HepG2 (cell line): Measurements from ENCODE around the gene FOXG1. TPM values are rescaled to one million over a fixed set of nuclear protein-coding genes. Genes with fewer than 3 reads are reported as not detected.
A peak's percentile ranks its signal among the peaks of the same experiment; 100 is the strongest.

Experiments used
- ATAC-seq: fragments of 200-7000 bp; cut with Tn5 transposase; 3 replicates; pipeline ENCODE4 v1.9.1; 2020; ENCODE audit warnings: mild to moderate bottlenecking, moderate library complexity
- BruUV-seq: library from RNA; stranded (reverse); fragments of 400-500 nt; replicated peaks from 2 replicates; lab custom pipeline; 2021; lab: Mats Ljungman, UMichigan
- CTCF ChIA-PET: fragments of 300-600 bp; formaldehyde crosslinking; extraction: SDS; loops from one replicate; lab custom pipeline; 2021; ENCODE audit warnings: low total read pairs, inconsistent platforms, low intra/inter-chr PET ratio; lab: Yijun Ruan, JAX
- POLR2A ChIA-PET: fragments of 350-600 bp; sonication (Branson Sonifier 250); formaldehyde crosslinking; loops from one replicate; lab custom pipeline; 2020; ENCODE audit warnings: antibody characterized with exemption, inconsistent platforms; lab: Yijun Ruan, JAX
- DNase-seq: peaks from one replicate; pipeline ENCODE4 v3.0.0-alpha.2; 2015; ENCODE audit warnings: low spot score
- FAIRE-seq: peaks from 3 replicates; lab custom pipeline; 2011; peaks lifted over from hg19 to GRCh38; lab: Jason Lieb, UNC
- H2AFZ ChIP-seq: one replicate; pipeline ENCODE4 v1.6.1; 2011; ENCODE audit warnings: low read length, inconsistent platforms
- H3K27ac ChIP-seq: fragments of 300-600 bp; 3 replicates; pipeline ENCODE4 v1.8.0; 2011; ENCODE audit warnings: mixed run types, mild to moderate bottlenecking, mixed read lengths, low read length, inconsistent platforms; ENCODE audit not compliant: insufficient read depth; ENCODE audit errors: extremely low read length
- H3K27me3 ChIP-seq, 2 experiments: fragments of 200-600 bp in 1 of 2; 2 replicates in 1 of 2; 3 replicates in 1 of 2; pipeline versions ENCODE4 v1.6.0 to v1.8.0; 2011; ENCODE audit warnings: low read length in 2 of 2, mild to moderate bottlenecking in 2 of 2, moderate library complexity in 2 of 2, inconsistent platforms in 1 of 2; ENCODE audit not compliant: insufficient read depth in 2 of 2, control insufficient read depth in 1 of 2
- H3K36me3 ChIP-seq, 2 experiments: fragments of 200-600 bp in 1 of 2; replicated peaks in 1 of 2; 2 replicates in 1 of 2; 3 replicates in 1 of 2; pipeline versions ENCODE4 v1.5.1 to v1.8.0; 2011; ENCODE audit warnings: low read length in 2 of 2, inconsistent platforms in 1 of 2; ENCODE audit not compliant: insufficient read depth in 2 of 2, control insufficient read depth in 1 of 2
- H3K4me1 ChIP-seq: 2 replicates; pipeline ENCODE4 v1.5.1; 2012; ENCODE audit warnings: low read length, inconsistent platforms; ENCODE audit not compliant: insufficient read depth
- H3K4me2 ChIP-seq: 2 replicates; pipeline ENCODE4 v1.6.0; 2011; ENCODE audit warnings: low read depth, low read length, inconsistent platforms
- H3K4me3 ChIP-seq, 3 experiments: fragments of 200-600 bp in 1 of 3; sonication (generic), shearing (Covaris generic) in 1 of 3; replicated peaks in 1 of 3; 2 replicates each; pipeline ENCODE4 v1.5.1; 2011 to 2016; ENCODE audit warnings: low read length in 3 of 3, inconsistent platforms in 2 of 3, low read depth in 2 of 3, mild to moderate bottlenecking in 2 of 3, control low read depth in 1 of 3, mixed read lengths in 1 of 3; ENCODE audit not compliant: insufficient read depth in 1 of 3
- H3K79me2 ChIP-seq: one replicate; pipeline ENCODE4 v1.6.1; 2011; ENCODE audit warnings: low read length, inconsistent platforms; ENCODE audit not compliant: insufficient read depth
- H3K9ac ChIP-seq: 2 replicates; pipeline ENCODE4 v1.6.0; 2011; ENCODE audit warnings: mild to moderate bottlenecking, low read depth, low read length, inconsistent platforms; ENCODE audit not compliant: insufficient read depth
- H3K9me3 ChIP-seq: 2 replicates; pipeline ENCODE4 v1.5.1; 2012; ENCODE audit warnings: mild to moderate bottlenecking, low read length
- H4K20me1 ChIP-seq: 2 replicates; pipeline ENCODE4 v1.6.0; 2011; ENCODE audit warnings: inconsistent platforms, mild to moderate bottlenecking, low read length, moderate library complexity; ENCODE audit not compliant: insufficient read depth
- EZH2 ChIP-seq: conservative IDR thresholded peaks from 2 replicates; pipeline ENCODE4 v1.6.1; 2012; ENCODE audit warnings: mild to moderate bottlenecking, low read depth, low read length, moderate library complexity
- RNF2 ChIP-seq: fragments of 450-650 bp; conservative IDR thresholded peaks from 2 replicates; pipeline ENCODE4 v1.6.1; 2016; ENCODE audit warnings: low read depth
- SPEN ChIP-seq: sonication (generic); formaldehyde crosslinking; IDR thresholded peaks from 2 replicates; pipeline ENCODE4 v1.5.1; 2020; ENCODE audit warnings: low read depth, mild to moderate bottlenecking, missing genetic modification reagents
- WGBS: methylation state at CpG from one replicate; pipeline ENCODE4 v1.1.6; 2017; ENCODE audit warnings: low lambda C conversion rate; 5-methylcytosine and 5-hydroxymethylcytosine counted together
- in situ Hi-C: cut with HindIII; loops from 2 replicates; pipeline ENCODE4 v1.10.0; 2017; ENCODE audit warnings: low pct_unique_long_range_greater_than_20kb; ENCODE audit not compliant: extremely low pct_ligation_motif_present
- intact Hi-C: fragments of 100-400 bp; cut with micrococcal nuclease; formaldehyde crosslinking; loops from one replicate; pipeline ENCODE4 v1.10.0; 2022; ENCODE audit not compliant: unreplicated experiment
- polyA plus RNA-seq, 8 experiments: library from polyadenylated mRNA; depleted of rRNA in 3 of 8; stranded (reverse) in 7 of 8; unstranded in 1 of 8; fragments of >200 nt; fragmentation: Illumina TruSeq in 4 of 8; extraction: Trizol in 4 of 8; gene quantifications; 2 replicates each; pipeline versions ENCODE4 v1.2.1 to v1.2.3, GENCODE V29; 2011 to 2016; ENCODE audit warnings: low read depth in 4 of 8, missing spikeins in 1 of 8, mixed read lengths in 1 of 8; ENCODE audit not compliant: insufficient read depth in 1 of 8
- total RNA-seq, 5 experiments: library from RNA; depleted of rRNA; stranded (reverse); fragments of >200 nt; fragmentation: Illumina TruSeq; extraction: Trizol; gene quantifications; 2 replicates each; pipeline ENCODE4 v1.2.3, GENCODE V29; 2016; ENCODE audit warnings: low read depth in 1 of 5

FOXG1 gene
- total and polyA plus RNA-seq, 2 of the 13 experiments (the other 11 are each of a cell fraction or from before 2014, with no cell fraction given): not detected

DNA sequence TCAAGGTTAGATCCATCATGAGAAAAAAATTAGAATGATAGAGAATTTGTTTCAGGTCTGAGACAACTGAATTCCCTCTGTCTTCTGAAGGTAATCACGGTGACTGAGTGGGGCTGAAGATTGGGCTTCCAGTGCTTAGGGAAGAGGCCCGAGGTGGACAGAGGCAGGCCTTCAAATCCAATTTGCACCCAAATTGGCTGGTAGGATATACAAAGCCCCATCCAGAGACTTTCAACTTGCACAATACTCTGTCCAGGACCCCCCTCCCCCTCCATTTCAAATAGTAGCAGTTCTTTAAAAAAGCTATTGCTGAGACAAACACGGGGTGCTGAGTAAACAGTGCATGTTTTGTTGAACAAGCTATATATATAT, 3.6 kb upstream of the FOXG1 start:
- Histone ChIP-seq H4K20me1 (no peaks in the 10 kb centered on the region), H3K27ac (no peak overlapping the region), H3K4me3 (no peak overlapping the region), H3K9ac (no peak overlapping the region), H3K4me2 (no peak overlapping the region), H3K27me3 (peaks cover 0 to 54% of the 10 kb centered on the region in 2 experiments; a peak in 3 of 5 replicates), H3K36me3 (no peaks in the 10 kb centered on the region), H3K4me1 (peaks cover 8% of the 10 kb centered on the region), H2AFZ (no peak overlapping the region), H3K9me3 (peaks cover 3% of the 10 kb centered on the region), H3K79me2 (no peaks in the 10 kb centered on the region)
- intact Hi-C loops: no loop called here
- WGBS: 4% methylated on average over 3 of the region's 3 CpGs
- ATAC-seq (no peak), DNase-seq (no peak), FAIRE-seq (no peak)
- ChIA-PET CTCF (no interaction called here), POLR2A (no interaction called here)
- BruUV-seq: no TSS peak
- in situ Hi-C loops: no loop called here
- no peak for TF ChIP-seq EZH2

DNA sequence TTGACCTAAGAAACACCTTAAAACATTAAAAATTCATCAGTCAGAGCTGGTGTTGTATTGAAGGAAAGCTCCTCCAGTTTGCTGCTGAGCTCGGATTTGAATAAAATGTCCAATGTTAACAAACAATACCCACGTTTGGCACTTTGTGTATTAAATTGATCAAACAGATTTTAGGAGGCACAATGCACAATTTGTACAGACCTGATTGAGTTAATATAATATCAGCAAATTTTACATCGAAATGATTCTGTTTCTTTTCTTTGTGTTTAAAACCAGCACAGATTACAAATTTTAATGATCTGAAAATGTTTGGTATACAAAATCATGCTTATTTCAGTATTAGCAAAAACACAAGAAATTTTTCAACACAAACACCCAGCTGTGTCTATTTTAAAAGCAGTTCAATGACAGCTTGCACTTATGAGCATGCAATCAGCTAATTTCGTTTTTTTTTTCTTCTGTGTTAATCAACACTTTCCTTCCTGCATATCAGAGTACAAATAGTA, 2.8 kb upstream of the FOXG1 start:
- ChIA-PET POLR2A (no interaction called here), CTCF (no interaction called here)
- H3K27ac ChIP-seq: no peak overlapping the region
- H3K79me2 ChIP-seq: no peaks in the 10 kb centered on the region
- in situ Hi-C loops: no loop called here
- no peak overlapping the region for H3K4me3 ChIP-seq
- intact Hi-C loops: no loop called here
- TF ChIP-seq RNF2: peak; percentile 73; the same call in 1 of the 2 replicates
- TF ChIP-seq SPEN: no peak
- TF ChIP-seq, all 625 proteins: peak for 1
- H4K20me1 ChIP-seq: no peaks in the 10 kb centered on the region
- DNase-seq: no peak
- peaks cover 8% of the 10 kb centered on the region for H3K4me1 ChIP-seq
- peaks cover 9% of the 10 kb centered on the region for H3K9me3 ChIP-seq
- ATAC-seq: no peak
- no peak overlapping the region for H2AFZ ChIP-seq
- BruUV-seq: no TSS peak
- H3K36me3 ChIP-seq: no peaks in the 10 kb centered on the region
- H3K4me2 ChIP-seq: no peak overlapping the region
- no peak for FAIRE-seq
- H3K9ac ChIP-seq: no peak overlapping the region
- under 1% methylated on average over 4 of the region's 4 CpGs for WGBS
- peaks cover 0 to 46% of the 10 kb centered on the region in 2 experiments; a peak in 2 of 5 replicates for H3K27me3 ChIP-seq
